ENCODE results near the gene MAP2K7. TPM values are rescaled to one million over a fixed set of nuclear protein-coding genes. Genes with fewer than 3 reads are reported as not detected.
A peak's percentile ranks its signal among the peaks of the same experiment; 100 is the strongest.

MAP2K7 gene
- total RNA-seq, 1 donor from 2014 or later: 42.2 TPM

DNA sequence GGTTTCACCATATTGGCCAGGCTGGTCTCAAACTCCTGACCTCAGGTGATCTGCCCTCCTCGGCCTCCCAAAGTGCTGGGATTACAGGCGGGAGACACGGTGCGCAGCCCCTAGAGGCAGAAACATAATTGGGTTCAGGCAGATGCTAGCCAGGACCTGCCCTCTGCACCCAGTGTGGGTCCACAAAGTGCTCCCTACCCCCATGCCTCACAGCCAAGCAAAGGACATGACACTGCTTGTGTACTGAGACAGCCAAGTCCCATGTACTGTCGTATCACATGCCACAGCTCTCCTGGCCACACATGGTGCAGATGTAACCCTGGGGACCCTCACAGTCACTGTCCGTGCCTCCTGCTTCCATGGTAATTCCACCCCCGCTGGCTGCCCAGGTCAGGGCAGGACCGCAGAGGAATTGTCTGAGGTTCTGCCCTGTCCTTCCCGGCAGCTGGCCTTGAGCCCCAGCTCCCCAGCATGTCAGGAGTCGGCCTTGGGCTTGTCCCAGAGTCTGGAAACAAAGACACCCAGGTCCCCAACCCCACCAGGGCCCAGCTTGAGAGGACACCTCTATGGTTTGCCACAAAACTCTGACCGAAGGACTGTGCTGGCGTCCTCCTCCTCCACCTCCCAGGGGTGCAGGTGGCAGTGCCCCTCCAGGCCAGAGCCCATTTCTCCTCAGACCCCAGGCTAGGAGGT lies 37.1 kb upstream of the MAP2K7 start:
- Mint-ChIP-seq H3K27ac (no peak overlapping the region), H3K4me1 (ENCODE audit: unreplicated experiment) (peaks cover 7% of the 10 kb centered on the region), H3K9me3 (no peaks in the 10 kb centered on the region), H3K4me3 (no peak overlapping the region), H3K27me3 (peaks cover 16% of the 10 kb centered on the region), H3K36me3 (peaks cover 4% of the 10 kb centered on the region)
- DNase-seq (ENCODE audit: extremely low spot score, unreplicated experiment): no peak
- TF ChIP-seq, protein P1, sequence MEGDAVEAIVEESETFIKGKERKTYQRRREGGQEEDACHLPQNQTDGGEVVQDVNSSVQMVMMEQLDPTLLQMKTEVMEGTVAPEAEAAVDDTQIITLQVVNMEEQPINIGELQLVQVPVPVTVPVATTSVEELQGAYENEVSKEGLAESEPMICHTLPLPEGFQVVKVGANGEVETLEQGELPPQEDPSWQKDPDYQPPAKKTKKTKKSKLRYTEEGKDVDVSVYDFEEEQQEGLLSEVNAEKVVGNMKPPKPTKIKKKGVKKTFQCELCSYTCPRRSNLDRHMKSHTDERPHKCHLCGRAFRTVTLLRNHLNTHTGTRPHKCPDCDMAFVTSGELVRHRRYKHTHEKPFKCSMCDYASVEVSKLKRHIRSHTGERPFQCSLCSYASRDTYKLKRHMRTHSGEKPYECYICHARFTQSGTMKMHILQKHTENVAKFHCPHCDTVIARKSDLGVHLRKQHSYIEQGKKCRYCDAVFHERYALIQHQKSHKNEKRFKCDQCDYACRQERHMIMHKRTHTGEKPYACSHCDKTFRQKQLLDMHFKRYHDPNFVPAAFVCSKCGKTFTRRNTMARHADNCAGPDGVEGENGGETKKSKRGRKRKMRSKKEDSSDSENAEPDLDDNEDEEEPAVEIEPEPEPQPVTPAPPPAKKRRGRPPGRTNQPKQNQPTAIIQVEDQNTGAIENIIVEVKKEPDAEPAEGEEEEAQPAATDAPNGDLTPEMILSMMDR (conservative IDR thresholded peaks at IDR 0.05): no peak

DNA sequence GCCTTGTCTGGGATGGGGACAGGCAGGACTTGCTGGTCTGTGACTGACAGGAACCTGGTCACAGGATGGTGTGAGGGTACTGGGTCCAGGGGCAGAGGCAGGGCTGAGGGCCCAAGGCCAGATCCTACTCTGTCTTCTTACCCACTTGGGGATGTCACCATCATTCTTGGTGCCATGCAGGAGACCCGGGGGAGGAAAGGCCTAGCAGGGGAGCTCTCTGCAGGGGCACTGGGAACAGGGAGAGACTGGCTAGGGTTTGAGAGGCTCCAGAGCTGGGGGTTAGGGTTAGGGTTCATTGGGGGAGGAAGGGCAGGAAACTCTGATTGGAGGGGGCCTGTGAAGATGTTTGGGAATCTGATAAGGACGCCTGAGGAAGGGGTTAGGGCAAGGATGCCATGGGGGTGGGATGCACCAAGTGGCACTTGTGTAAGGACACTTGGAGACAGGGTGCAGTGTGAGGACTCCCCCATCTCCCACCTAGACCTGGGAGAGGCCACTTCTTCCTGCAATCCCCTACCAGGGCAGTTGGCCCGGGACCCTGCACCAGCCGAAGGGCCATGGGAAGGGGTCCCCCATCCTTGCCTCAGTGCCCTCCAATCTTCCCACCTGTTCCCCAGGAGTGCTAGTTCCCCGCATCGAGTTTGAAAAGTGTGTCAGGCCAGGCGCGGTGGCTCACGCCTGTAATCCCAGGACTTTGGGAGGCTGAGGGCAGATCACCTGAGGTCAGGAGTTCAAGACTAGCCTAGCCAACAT lies 36.4 kb upstream of the MAP2K7 start:
- no peak overlapping the region for H3K4me3 Mint-ChIP-seq
- TF ChIP-seq, protein P1 (conservative IDR thresholded peaks at IDR 0.05): no peak
- peaks cover 20% of the 10 kb centered on the region for H3K27me3 Mint-ChIP-seq
- H3K4me1 Mint-ChIP-seq (ENCODE audit: unreplicated experiment): peaks cover 13% of the 10 kb centered on the region
- H3K27ac Mint-ChIP-seq: no peak overlapping the region
- H3K9me3 Mint-ChIP-seq: no peaks in the 10 kb centered on the region
- H3K36me3 Mint-ChIP-seq: peaks cover 4% of the 10 kb centered on the region
- DNase-seq (ENCODE audit: extremely low spot score, unreplicated experiment): no peak

DNA sequence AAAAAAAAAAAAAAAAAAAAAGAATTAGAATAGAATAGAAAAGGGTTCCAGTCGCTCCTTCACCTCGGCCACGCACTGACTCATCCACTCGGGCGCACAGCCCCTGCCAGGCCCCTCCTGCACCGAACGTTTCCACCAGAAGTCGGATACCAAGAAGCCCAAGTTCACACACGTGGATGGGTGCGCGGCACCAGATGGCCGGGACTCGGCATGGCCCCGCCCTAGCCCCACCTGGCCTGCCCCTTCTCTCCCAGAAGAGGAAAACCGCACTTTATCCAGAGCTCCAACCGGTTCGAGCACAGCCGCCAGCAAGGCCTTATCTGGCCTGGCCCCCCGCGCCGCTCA lies 35.4 kb upstream of the MAP2K7 start:
- H3K27me3 Mint-ChIP-seq: peaks cover 23% of the 10 kb centered on the region
- no peaks in the 10 kb centered on the region for H3K9me3 Mint-ChIP-seq

DNA sequence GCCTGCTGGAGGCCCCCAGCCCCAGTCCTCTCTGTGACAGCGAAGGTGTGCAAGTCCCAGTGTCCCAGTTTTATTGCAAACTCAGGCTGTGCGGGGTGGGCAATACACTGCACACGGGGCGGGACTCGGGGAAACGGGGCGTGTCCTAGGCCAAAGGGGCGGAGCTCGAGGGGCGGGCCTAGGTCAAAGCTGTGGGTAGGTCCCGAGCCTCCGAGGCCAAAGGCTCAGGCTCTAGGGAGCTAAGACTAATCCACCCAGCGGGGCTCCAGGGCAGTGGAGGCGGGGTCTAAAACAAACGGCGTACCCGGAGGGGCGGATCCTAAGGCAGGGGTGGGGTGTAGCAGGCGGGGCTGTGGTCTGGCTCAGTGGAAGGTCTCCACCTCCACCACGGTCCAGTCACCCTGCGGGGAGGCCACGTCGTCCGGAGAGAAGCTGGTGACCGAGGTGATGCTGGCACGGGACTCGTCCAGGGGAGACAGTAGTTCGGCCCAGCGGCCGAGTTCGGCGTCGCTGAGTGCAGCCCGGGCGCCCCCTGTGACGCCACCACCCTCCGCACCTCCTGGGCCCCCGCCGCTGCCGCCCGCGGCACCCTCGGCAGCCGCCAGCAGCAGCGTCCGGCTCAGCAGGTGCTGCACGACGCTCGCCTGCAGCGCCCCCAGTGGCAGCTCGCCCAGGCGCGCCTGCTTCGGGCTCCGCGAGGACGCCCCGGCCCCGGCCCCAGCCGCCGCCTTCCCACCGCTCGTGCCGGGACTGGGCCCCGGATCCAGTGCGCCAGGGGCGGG lies 34.8 kb upstream of the MAP2K7 start:
- no peak overlapping the region for H3K27ac Mint-ChIP-seq
- peaks cover 13% of the 10 kb centered on the region for H3K4me1 Mint-ChIP-seq (ENCODE audit: unreplicated experiment)
- H3K36me3 Mint-ChIP-seq: peaks cover 4% of the 10 kb centered on the region
- peak overlapping the region; percentile 71 for H3K4me3 Mint-ChIP-seq
- peaks cover 26% of the 10 kb centered on the region for H3K27me3 Mint-ChIP-seq
- DNase-seq (ENCODE audit: extremely low spot score, unreplicated experiment): no peak
- TF ChIP-seq, protein P1 (conservative IDR thresholded peaks at IDR 0.05): peak; percentile 88
- no peaks in the 10 kb centered on the region for H3K9me3 Mint-ChIP-seq

More for the DNA sequence above, 35.4 kb upstream of the MAP2K7 start:
- peaks cover 4% of the 10 kb centered on the region for H3K36me3 Mint-ChIP-seq
- no peak overlapping the region for H3K27ac Mint-ChIP-seq
- peaks cover 13% of the 10 kb centered on the region for H3K4me1 Mint-ChIP-seq (ENCODE audit: unreplicated experiment)
- no peak for DNase-seq (ENCODE audit: extremely low spot score, unreplicated experiment)
- TF ChIP-seq, protein P1 (conservative IDR thresholded peaks at IDR 0.05): no peak
- H3K4me3 Mint-ChIP-seq: peak overlapping the region; percentile 71

DNA sequence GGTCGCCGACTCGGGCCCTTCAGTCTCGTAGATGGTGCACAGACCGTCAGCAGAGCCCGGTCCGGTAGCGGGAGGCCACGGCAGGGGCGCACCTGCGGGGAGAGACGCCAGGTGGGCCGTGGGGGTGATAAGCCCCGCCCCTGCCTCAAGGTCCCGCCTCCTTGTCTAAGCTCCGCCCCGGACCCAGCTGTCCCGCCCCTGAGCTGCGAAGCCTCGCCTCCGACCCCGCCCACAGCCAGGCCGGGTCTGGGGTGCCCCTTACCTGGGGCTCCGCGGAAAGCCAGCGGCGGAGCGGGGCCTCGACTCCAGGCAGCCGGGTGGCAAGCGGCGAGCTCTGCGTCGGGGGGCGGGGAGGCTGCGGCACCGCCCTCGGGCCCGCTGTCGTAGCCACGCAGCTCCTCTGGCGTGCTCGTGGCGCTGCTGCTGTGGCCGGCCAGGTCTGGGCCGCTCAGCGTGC lies 34.2 kb upstream of the MAP2K7 start:
- no peak overlapping the region for H3K27ac Mint-ChIP-seq
- peaks cover 26% of the 10 kb centered on the region for H3K27me3 Mint-ChIP-seq
- H3K4me3 Mint-ChIP-seq: no peak overlapping the region

More for the DNA sequence above, 34.2 kb upstream of the MAP2K7 start:
- TF ChIP-seq, protein P1 (conservative IDR thresholded peaks at IDR 0.05): peak; percentile 52
- H3K9me3 Mint-ChIP-seq: no peaks in the 10 kb centered on the region
- no peak for DNase-seq (ENCODE audit: extremely low spot score, unreplicated experiment)
- peaks cover 4% of the 10 kb centered on the region for H3K36me3 Mint-ChIP-seq
- H3K4me1 Mint-ChIP-seq (ENCODE audit: unreplicated experiment): peaks cover 13% of the 10 kb centered on the region

Measured in type B pancreatic cell (in vitro differentiated cells).